GM18867 (cell line): ENCODE measurements around the gene RCAN1.

Experiments
- ATAC-seq: cut with Tn5 transposase; IDR thresholded peaks from one replicate; pipeline ENCODE4 v1.9.1; 2021; ENCODE audit warnings: mild to moderate bottlenecking, moderate library complexity; ENCODE audit not compliant: unreplicated experiment

Gene RCAN1

DNA sequence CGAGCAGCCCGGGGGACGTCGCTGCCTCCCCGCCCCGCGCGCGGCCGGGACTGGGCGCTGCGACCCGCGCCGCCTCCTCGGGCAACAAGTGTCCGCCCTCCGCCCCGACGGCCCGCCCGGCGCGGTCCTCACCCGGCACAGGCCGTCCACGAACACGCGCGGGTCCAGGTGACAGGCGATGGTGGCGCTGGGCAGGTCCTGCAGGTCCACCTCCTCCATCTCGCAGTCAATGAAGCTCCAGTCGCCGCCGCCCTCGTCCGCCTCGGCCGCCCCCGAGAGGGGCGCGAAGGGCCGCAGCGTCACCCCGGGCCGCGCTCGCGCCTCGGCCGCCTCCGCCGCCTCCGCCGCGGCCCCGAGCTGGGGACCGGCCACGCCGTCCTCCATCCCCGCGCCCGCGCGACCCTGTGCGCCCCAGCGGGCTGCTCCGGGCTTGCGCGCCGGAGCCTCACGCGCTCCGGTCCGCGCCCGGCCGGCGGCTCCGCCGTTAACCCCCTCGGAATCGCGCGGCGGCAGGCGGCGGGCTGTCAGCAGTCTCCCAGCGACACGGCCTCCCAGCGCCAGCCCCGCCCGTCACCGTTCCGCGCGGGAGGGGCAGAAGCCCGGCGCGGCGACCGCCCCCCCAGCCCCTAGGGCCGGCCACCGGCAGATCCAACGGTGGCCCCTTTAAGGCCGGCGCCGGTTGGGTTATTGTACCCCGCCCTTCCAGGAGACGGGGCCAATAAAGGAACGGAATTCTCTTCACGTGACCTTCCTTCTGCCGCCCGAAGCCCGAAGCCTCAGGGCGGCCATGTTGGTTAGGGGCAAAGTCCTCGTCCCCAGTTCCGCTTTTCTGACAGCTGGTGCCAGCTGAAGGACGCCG lies at the start of gene RCAN1:
TSS of gene RCAN1 (minus strand) at position 486 of the 859 bp plus-strand sequence. CDS start at position 384, 102 bp downstream.
- ATAC-seq: peak; percentile 97

- no peak for ATAC-seq
These were observed 46.9 kb upstream of the RCAN1 start for GRCh38 chr21:34661848-34662247.

DNA sequence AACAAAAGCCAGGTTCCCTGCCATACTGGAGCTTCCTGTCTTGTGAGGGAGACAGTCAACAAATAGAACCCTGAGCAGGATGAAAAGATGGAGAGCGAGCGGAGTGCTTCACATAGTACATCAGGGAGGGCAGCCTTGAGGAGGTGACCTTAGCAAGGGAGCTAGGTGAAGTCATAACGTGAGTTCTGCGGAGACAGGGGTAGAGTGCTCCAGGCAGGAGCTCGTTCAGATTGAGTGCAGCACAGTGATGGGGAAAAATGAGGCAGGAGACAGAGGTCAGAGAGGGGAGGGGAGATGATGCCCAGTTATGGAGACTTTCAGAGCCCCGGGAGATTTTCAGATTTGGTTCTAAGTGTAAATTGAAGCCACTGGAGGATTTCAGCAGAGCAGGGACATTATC lies 38.6 kb upstream of the RCAN1 start:
- no peak for ATAC-seq

- ATAC-seq: no peak
These were observed 36.7 kb upstream of the RCAN1 start for GRCh38 chr21:34651642-34652041.

DNA sequence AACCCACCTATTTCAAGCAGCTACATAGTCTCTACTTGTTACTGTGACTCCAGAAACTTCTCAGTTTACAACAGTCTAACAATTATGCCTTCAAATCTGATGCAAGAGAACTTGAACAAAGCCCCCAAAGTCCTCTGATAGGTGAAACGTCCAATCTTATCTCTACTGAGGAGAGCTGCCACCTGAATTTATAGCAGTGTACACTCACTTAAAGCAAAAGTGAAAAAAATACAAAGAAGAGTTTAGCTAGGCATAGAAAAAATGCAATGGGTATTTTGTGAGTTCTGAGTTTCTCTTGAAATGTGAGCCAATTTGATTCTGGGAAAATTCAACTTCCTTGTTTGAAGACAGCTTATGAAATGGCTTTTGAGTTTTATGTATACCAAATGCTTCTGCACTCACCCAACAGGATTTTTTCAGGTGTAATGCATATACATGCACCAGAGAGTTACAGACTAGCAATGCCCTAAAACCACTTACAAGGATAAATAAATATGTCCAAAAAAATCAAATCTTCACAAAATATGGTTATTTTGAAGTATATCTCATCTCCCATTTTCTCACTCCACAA lies 36.0 kb upstream of the RCAN1 start:
- ATAC-seq: no peak

GRCh38 chr21:34649400-34649799 lies 34.5 kb upstream of the RCAN1 start:
- no peak for ATAC-seq

DNA sequence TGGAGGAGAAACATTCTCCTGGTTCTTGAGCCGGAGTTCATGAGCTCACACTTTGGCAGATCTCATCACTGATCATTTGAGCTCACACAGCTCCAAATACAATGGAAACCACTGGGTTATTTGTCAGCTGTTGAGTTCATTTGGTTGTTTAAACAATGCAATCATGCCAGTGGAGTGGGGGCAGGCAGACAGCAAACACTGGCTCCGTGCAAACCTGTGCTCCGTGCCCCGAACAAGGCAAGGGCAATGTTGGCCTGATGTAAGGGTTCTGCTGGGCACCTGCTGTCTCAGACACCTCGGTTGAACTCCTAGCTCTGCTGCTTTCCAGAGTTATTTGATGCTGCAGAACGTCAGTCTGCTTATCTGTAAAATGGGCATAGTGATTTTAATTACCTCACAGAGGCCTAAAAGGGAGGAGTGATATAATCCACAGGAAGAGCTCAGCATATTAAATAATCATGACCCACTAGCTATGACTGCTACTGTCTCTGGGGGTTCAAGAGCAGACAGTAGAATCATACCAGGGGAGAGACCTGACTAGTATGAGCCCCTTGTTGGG lies 33.9 kb upstream of the RCAN1 start:
- ATAC-seq: no peak

- no peak for ATAC-seq
These were observed 32.6 kb upstream of the RCAN1 start for GRCh38 chr21:34647555-34647954.

- ATAC-seq: no peak
These were observed 29.9 kb upstream of the RCAN1 start for GRCh38 chr21:34644825-34645224.

- peak; percentile 38 for ATAC-seq
These were observed 27.5 kb upstream of the RCAN1 start for GRCh38 chr21:34642211-34643075.

GRCh38 chr21:34640858-34641257 lies 25.9 kb upstream of the RCAN1 start:
- ATAC-seq: no peak

DNA sequence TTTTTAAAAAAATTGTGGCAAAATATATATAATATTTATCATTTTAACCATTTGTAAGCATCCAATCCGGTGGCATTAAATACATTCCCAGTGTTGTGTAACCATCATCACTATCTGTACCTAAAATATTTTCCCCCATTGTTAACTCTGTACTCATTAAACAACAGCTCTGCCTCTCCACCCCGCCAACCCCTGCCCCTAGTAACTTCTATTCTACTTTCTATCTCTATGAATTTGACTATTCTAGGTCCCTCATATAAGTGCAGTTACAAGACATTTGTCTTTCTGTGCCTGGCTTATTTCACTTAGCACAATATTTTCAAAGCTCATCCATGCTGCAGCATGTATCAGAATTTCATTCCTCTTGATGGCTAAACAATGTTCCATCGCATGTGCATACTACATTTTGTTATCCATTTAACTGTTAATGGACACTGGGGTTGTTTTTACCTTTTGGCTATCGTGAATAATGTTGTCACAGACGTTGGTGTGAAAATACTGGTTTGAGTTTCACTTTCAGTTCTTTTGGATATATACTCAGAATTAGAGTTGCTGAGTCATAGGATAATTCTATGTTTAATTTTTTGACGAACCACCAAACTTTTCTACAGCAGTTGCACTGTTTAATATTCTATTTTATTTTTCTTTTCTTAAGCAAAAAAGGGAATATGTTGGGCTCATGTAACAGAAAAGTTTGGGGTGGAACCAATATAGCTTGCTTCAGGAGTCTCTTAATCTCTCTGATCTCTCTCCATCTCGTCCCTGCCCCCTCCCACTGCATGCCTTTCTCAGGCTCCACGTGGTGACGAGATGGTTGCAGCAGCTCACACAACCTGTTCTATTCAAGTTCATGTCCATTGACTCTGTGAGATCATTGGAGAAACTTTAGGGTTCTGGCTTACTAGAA lies 25.2 kb upstream of the RCAN1 start:
- peak; percentile 51 for ATAC-seq

DNA sequence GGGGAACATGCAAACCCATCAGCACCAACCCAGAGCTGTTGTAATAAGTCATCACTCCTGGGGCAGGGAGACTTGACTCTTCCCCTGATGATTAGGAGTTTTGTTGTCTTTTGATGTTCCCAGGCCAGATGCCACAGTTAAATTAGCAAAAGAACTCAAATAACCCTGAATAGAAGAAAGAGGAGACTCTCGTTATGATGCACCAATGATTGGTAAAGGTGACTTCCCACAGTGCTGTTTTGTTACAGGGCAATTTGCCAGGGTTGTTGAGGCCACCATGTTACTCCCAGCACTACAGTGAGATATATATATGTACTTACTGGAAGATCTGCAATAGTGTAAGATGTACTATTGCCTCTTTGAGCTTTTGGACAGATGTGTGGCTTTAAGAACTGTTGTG lies 24.3 kb upstream of the RCAN1 start:
- no peak for ATAC-seq

- ATAC-seq: no peak
These were observed 22.0 kb upstream of the RCAN1 start for GRCh38 chr21:34636961-34637360.

DNA sequence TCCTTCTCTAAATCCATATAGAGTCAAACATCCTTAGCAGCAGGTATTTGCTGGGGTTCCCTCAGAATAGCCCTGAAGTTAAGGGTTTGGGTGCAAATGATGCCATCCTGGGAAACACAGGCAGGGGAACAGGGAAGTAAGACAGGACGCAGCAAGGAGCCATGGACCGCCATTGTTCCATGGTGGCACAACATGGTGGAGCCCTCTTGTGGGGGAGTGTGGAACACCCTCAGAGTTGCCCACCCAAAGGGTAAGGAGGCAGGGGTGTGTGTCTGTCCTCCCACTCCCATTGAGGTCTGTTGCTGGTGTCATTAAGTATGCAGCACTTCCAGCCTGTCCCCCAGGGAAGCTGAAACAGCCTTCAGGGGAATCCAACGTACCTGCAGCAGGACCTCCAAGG lies 20.4 kb upstream of the RCAN1 start:
- ATAC-seq: no peak

- ATAC-seq: no peak
These were observed 17.6 kb upstream of the RCAN1 start for GRCh38 chr21:34632498-34632897.

GRCh38 chr21:34630536-34631143 lies 15.7 kb upstream of the RCAN1 start:
- ATAC-seq: no peak

DNA sequence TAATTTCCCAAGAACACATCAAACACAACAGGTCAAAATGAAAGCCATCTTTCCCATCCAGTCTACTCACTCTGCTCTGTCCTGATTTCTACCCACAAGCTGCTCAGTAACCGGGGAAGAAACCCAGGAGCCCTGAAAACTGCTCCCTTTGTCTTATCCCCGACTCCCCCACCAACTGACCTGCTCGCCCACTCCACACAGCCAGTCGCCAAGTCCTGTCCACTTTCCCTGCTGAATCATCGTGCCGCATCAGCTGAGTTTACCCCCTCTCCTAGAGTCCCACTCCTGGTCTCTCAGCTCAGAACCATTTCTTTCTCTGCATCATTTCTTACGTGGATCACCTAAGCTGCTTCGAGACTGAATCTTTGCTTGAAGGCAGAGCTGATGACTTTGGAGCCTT lies 11.2 kb upstream of the RCAN1 start:
- no peak for ATAC-seq

DNA sequence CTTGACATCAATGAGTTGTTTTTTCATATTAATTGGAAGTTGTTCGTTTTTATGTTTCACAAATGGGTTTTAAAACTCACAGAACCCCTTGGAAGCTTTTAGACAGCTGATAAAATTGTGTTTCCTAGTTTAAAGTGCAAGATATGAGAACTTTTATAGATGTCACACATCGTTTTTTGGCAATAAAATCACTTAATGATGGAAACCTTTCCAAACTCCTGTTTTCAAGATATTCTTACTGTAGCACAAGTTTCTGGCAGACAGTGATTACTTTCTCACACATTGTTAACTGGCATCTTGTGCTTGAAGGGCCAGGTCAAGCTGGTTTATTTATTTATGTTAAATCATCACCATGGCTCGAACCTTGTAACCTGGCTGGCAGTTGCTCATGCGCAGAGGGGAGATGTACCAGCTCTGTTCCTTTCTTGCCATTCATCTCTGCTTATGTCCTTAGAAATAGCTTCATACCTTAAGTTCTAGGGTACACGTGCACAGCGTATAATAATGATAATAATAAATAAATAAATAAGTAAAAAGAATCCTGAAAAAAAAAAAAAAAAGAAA lies 10.2 kb upstream of the RCAN1 start:
- no peak for ATAC-seq
